Neural cell (in vitro differentiated cells): ENCODE results near the gene LPP. TPM values are rescaled to one million over a fixed set of nuclear protein-coding genes. Genes with fewer than 3 reads are reported as not detected.

ENCODE experiments used
- H2AFZ ChIP-seq: fragments of 200-600, 300-800 bp; sonication (generic), shearing (Covaris generic); 2 replicates; pipeline ENCODE4 v1.6.0; 2014; ENCODE audit warnings: low read depth, mild to moderate bottlenecking, antibody characterized with exemption, low read length, moderate library complexity
- H3F3A ChIP-seq: fragments of 200-600 bp; shearing (Covaris generic); 2 replicates; pipeline ENCODE4 v1.6.1; 2016; ENCODE audit warnings: mild to moderate bottlenecking, moderate library complexity, mixed read lengths, antibody characterized with exemption, low read length; ENCODE audit not compliant: insufficient read depth, poor library complexity, severe bottlenecking
- H3K27ac ChIP-seq: fragments of 200-600, 300-800 bp; sonication (generic), shearing (Covaris generic); 2 replicates; pipeline ENCODE4 v1.5.1; 2014; ENCODE audit warnings: mild to moderate bottlenecking, low read length, moderate library complexity
- H3K27me3 ChIP-seq: fragments of 300-800, 200-600 bp; sonication (generic), shearing (Covaris generic); 2 replicates; pipeline ENCODE4 v1.6.0; 2014; ENCODE audit warnings: mild to moderate bottlenecking, low read depth, low read length, moderate library complexity; ENCODE audit not compliant: insufficient read depth
- H3K36me3 ChIP-seq: fragments of 300-800, 200-600 bp; sonication (generic), shearing (Covaris generic); 2 replicates; pipeline ENCODE4 v1.5.1; 2014; ENCODE audit warnings: mild to moderate bottlenecking, antibody characterized with exemption, low read length, moderate library complexity; ENCODE audit not compliant: insufficient read depth
- H3K4me2 ChIP-seq: fragments of 300-800, 200-600 bp; sonication (generic), shearing (Covaris generic); 2 replicates; pipeline ENCODE4 v1.6.0; 2014; ENCODE audit warnings: mild to moderate bottlenecking, low read length
- H3K4me3 ChIP-seq: fragments of 300-800, 200-600 bp; sonication (generic), shearing (Covaris generic); 2 replicates; pipeline ENCODE4 v1.5.1; 2014; ENCODE audit warnings: mild to moderate bottlenecking, low read length, moderate library complexity
- H3K79me2 ChIP-seq: fragments of 200-600 bp; shearing (Covaris generic); replicated peaks from 2 replicates; pipeline ENCODE4 v1.6.0; 2014; ENCODE audit warnings: mild to moderate bottlenecking, low read length, moderate library complexity; ENCODE audit not compliant: insufficient read depth
- H3K9ac ChIP-seq: fragments of 300-800, 200-600 bp; sonication (generic), shearing (Covaris generic); 2 replicates; pipeline ENCODE4 v1.6.1; 2016; ENCODE audit warnings: mild to moderate bottlenecking, low read length, mixed read lengths
- H3K9me2 ChIP-seq: fragments of 200-600 bp; shearing (Covaris generic); 2 replicates; pipeline ENCODE4 v1.6.1; 2016; ENCODE audit warnings: mild to moderate bottlenecking, low read length, mixed read lengths; ENCODE audit not compliant: insufficient read depth
- H3K9me3 ChIP-seq: fragments of 200-600, 300-800 bp; sonication (generic), shearing (Covaris generic); 2 replicates; pipeline ENCODE4 v1.6.1; 2016; ENCODE audit warnings: mild to moderate bottlenecking, mixed run types, low read length, moderate library complexity, mixed read lengths
- H4K20me1 ChIP-seq: fragments of 200-600 bp; shearing (Covaris generic); 2 replicates; pipeline ENCODE4 v1.6.1; 2016; ENCODE audit warnings: mild to moderate bottlenecking, mixed run types; ENCODE audit not compliant: insufficient read depth
- EP300 ChIP-seq: fragments of 450-650 bp; conservative IDR thresholded peaks from 2 replicates; pipeline ENCODE4 v1.6.1; 2014; ENCODE audit warnings: antibody characterized with exemption, mild to moderate bottlenecking, moderate library complexity; ENCODE audit not compliant: poor library complexity, severe bottlenecking
- EZH2 ChIP-seq: fragments of 200-600, 300-800 bp; shearing (Covaris generic), sonication (generic); IDR thresholded peaks from 2 replicates; pipeline ENCODE4 v1.6.1; 2014; ENCODE audit warnings: antibody characterized with exemption, low read length, borderline replicate concordance, mild to moderate bottlenecking; ENCODE audit not compliant: insufficient read depth, poor library complexity, severe bottlenecking
- MXI1 ChIP-seq: fragments of 450-650 bp; conservative IDR thresholded peaks from 2 replicates; pipeline ENCODE4 v1.6.1; 2014; ENCODE audit warnings: antibody characterized with exemption, mild to moderate bottlenecking; ENCODE audit not compliant: poor library complexity, severe bottlenecking
- POLR2AphosphoS5 ChIP-seq: IDR thresholded peaks from 2 replicates; pipeline ENCODE4 v1.6.1; 2012
- RAD21 ChIP-seq: fragments of 450-650 bp; conservative IDR thresholded peaks from 2 replicates; pipeline ENCODE4 v1.6.1; 2014; ENCODE audit warnings: antibody characterized with exemption, mild to moderate bottlenecking, moderate library complexity
- SMC3 ChIP-seq: fragments of 450-650 bp; conservative IDR thresholded peaks from 2 replicates; pipeline ENCODE4 v1.6.1; 2014; ENCODE audit warnings: antibody characterized with exemption, mild to moderate bottlenecking, moderate library complexity; ENCODE audit not compliant: poor library complexity
- TAF1 ChIP-seq: IDR thresholded peaks from 2 replicates; pipeline ENCODE4 v1.6.1; 2012; ENCODE audit warnings: low read depth
- polyA plus RNA-seq: library from polyadenylated mRNA; depleted of rRNA; stranded (reverse); fragments of >200 nt; gene quantifications from 2 replicates; pipeline ENCODE4 v1.2.3, GENCODE V29; 2014
- TF ChIP-seq, protein P1 (sequence below): IDR thresholded peaks from 2 replicates; pipeline ENCODE4 v1.6.1; 2012; ENCODE audit warnings: borderline replicate concordance
- TF ChIP-seq, protein P2 (sequence below): fragments of 450-650 bp; IDR thresholded peaks from 2 replicates; pipeline ENCODE4 v1.5.1; 2014; ENCODE audit warnings: antibody characterized with exemption, mild to moderate bottlenecking, moderate library complexity; ENCODE audit not compliant: poor library complexity, severe bottlenecking

Gene LPP
- polyA plus RNA-seq, 1 donor from 2014 or later, result 3.0 TPM

DNA sequence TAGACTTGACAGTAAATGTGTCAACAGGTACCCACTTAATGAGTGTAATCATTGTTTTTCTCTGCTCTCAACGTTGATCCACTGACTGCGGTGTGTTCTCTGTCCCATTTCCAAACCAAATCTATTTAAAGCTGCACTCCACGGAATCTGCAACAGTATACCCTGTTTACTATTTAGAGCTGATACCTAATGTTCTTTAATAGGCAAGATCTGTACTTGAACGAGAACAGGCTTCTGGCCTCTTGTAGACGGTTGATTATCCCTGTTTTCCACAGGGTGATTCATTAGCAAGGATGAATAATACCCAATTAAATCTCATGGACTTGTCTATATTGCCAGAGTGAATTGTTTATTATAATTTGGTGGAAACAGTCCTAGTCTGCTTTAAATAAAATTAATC is 189.9 kb downstream of the LPP start:
- Histone ChIP-seq H3K9ac (no peak overlapping the region), H3K79me2 (no peaks in the 10 kb centered on the region), H2AFZ (no peak overlapping the region), H3K9me3 (no peaks in the 10 kb centered on the region), H3K4me2 (no peak overlapping the region), H3K4me3 (no peak overlapping the region), H3K9me2 (no peaks in the 10 kb centered on the region), H3K27me3 (no peaks in the 10 kb centered on the region), H4K20me1 (no peaks in the 10 kb centered on the region), H3F3A (no peaks in the 10 kb centered on the region), H3K27ac (no peak overlapping the region), H3K36me3 (no peaks in the 10 kb centered on the region)
- TF ChIP-seq RAD21 (no peak), POLR2AphosphoS5 (no peak), TAF1 (no peak), EP300 (no peak), EZH2 (no peak), SMC3 (no peak), MXI1 (no peak)
- TF ChIP-seq, protein P1, sequence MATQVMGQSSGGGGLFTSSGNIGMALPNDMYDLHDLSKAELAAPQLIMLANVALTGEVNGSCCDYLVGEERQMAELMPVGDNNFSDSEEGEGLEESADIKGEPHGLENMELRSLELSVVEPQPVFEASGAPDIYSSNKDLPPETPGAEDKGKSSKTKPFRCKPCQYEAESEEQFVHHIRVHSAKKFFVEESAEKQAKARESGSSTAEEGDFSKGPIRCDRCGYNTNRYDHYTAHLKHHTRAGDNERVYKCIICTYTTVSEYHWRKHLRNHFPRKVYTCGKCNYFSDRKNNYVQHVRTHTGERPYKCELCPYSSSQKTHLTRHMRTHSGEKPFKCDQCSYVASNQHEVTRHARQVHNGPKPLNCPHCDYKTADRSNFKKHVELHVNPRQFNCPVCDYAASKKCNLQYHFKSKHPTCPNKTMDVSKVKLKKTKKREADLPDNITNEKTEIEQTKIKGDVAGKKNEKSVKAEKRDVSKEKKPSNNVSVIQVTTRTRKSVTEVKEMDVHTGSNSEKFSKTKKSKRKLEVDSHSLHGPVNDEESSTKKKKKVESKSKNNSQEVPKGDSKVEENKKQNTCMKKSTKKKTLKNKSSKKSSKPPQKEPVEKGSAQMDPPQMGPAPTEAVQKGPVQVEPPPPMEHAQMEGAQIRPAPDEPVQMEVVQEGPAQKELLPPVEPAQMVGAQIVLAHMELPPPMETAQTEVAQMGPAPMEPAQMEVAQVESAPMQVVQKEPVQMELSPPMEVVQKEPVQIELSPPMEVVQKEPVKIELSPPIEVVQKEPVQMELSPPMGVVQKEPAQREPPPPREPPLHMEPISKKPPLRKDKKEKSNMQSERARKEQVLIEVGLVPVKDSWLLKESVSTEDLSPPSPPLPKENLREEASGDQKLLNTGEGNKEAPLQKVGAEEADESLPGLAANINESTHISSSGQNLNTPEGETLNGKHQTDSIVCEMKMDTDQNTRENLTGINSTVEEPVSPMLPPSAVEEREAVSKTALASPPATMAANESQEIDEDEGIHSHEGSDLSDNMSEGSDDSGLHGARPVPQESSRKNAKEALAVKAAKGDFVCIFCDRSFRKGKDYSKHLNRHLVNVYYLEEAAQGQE, result no peak
- TF ChIP-seq, protein P2, sequence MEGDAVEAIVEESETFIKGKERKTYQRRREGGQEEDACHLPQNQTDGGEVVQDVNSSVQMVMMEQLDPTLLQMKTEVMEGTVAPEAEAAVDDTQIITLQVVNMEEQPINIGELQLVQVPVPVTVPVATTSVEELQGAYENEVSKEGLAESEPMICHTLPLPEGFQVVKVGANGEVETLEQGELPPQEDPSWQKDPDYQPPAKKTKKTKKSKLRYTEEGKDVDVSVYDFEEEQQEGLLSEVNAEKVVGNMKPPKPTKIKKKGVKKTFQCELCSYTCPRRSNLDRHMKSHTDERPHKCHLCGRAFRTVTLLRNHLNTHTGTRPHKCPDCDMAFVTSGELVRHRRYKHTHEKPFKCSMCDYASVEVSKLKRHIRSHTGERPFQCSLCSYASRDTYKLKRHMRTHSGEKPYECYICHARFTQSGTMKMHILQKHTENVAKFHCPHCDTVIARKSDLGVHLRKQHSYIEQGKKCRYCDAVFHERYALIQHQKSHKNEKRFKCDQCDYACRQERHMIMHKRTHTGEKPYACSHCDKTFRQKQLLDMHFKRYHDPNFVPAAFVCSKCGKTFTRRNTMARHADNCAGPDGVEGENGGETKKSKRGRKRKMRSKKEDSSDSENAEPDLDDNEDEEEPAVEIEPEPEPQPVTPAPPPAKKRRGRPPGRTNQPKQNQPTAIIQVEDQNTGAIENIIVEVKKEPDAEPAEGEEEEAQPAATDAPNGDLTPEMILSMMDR, result no peak

DNA sequence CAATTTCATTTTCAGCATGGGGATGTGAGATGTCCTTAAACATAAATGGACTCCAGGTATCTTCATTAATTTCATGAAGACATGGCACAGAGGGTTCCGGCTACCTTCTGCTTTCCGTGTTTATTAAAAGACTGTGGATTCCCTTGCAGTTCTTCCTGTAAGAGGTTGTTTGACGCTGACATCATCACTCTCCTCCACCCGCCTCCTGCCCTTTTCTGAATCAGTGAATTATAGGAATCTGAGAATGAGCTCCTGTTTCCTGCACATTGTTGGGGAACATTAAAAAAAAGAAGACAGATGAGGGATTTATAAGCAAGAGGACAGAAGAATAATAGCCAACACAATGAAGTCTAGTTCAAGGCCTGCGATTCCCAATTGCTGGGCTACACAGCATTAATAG is 191.3 kb downstream of the LPP start:
- Histone ChIP-seq H2AFZ (no peak overlapping the region), H3K9ac (no peak overlapping the region), H3K9me2 (no peaks in the 10 kb centered on the region), H3K9me3 (no peaks in the 10 kb centered on the region), H3K27me3 (no peaks in the 10 kb centered on the region), H3F3A (no peaks in the 10 kb centered on the region), H3K4me2 (no peak overlapping the region), H4K20me1 (no peaks in the 10 kb centered on the region), H3K4me3 (no peak overlapping the region), H3K27ac (no peak overlapping the region), H3K36me3 (no peaks in the 10 kb centered on the region), H3K79me2 (no peaks in the 10 kb centered on the region)
- TF ChIP-seq, protein P1, result no peak
- TF ChIP-seq EZH2 (no peak), MXI1 (no peak), RAD21 (no peak), TAF1 (no peak), SMC3 (no peak), POLR2AphosphoS5 (no peak), EP300 (no peak)
- TF ChIP-seq, protein P2, result no peak
